ENCODE measurements around the gene RUNDC3A.

RUNDC3A gene

GRCh38 chr17:44367231-44367979 is 59.0 kb downstream of the RUNDC3A start:
- H3K27me3 ChIP-seq (ENCODE audit: insufficient read depth, low read length): no peaks in the 10 kb centered on the region
- no peaks in the 10 kb centered on the region for H3K9me2 ChIP-seq (ENCODE audit: low read depth, low read length)
- TF ChIP-seq CTCF (IDR thresholded peaks at IDR 0.05; ENCODE audit: low read length) (no peak), EZH2 (IDR thresholded peaks at IDR 0.05; ENCODE audit: borderline replicate concordance, low read length) (no peak)
- H3K79me2 ChIP-seq (ENCODE audit: insufficient read depth, low read length): no peaks in the 10 kb centered on the region
- H3K27ac ChIP-seq (ENCODE audit: low read depth, low read length, poor library complexity, severe bottlenecking): no peak overlapping the region
- no peak overlapping the region for H3K4me2 ChIP-seq (ENCODE audit: low read length)
- no peaks in the 10 kb centered on the region for H3K36me3 ChIP-seq (ENCODE audit: insufficient read depth, low read length)
- no peaks in the 10 kb centered on the region for H3K9me3 ChIP-seq (ENCODE audit: low read length)
- no peaks in the 10 kb centered on the region for H4K20me1 ChIP-seq (ENCODE audit: insufficient read depth, low read length)
- no peaks in the 10 kb centered on the region for H3F3A ChIP-seq (ENCODE audit: insufficient read depth, low read length)
- no peak overlapping the region for H3K4me3 ChIP-seq (ENCODE audit: low read depth, low read length, poor library complexity, severe bottlenecking)
- no peak overlapping the region for H2AFZ ChIP-seq (ENCODE audit: low read length)
- no peak overlapping the region for H3K9ac ChIP-seq (ENCODE audit: low read length)
- H3K4me1 ChIP-seq (ENCODE audit: insufficient read depth, low read length, severe bottlenecking): peaks cover 10% of the 10 kb centered on the region

Measured in OCI-LY1 (cell line).